OCI-LY7 (cell line): ENCODE results near the gene LRBA. TPM values are rescaled to one million over a fixed set of nuclear protein-coding genes. Genes with fewer than 3 reads are reported as not detected.

Experiments used
- BruUV-seq: library from RNA; stranded (reverse); fragments of 400-500 nt; replicated peaks from 2 replicates; lab custom pipeline; 2021; lab: Mats Ljungman, UMichigan
- CTCF ChIA-PET: fragments of 300-600 bp; sonication (Branson Sonifier 250); formaldehyde crosslinking; loops from one replicate; lab custom pipeline; 2022; ENCODE audit warnings: antibody characterized with exemption; ENCODE audit not compliant: unreplicated experiment; lab: Charles Lee
- POLR2A ChIA-PET: fragments of 300-600 bp; sonication (Branson Sonifier 250); formaldehyde crosslinking; loops from one replicate; lab custom pipeline; 2022; ENCODE audit warnings: antibody characterized with exemption; lab: Charles Lee
- DNase-seq: peaks from one replicate; pipeline ENCODE4 v3.0.0-alpha.2; 2015; ENCODE audit warnings: low spot score
- H2AFZ ChIP-seq: fragments of 200-600 bp; sonication (generic), shearing (Covaris generic); 2 replicates; pipeline ENCODE4 v1.6.1; 2014; ENCODE audit warnings: mild to moderate bottlenecking, antibody characterized with exemption, low read length, moderate library complexity
- H3K27ac ChIP-seq: fragments of 200-600 bp; sonication (generic); 2 replicates; pipeline ENCODE4 v1.5.1; 2014; ENCODE audit warnings: mixed run types, low read depth, mild to moderate bottlenecking, moderate library complexity, low read length, inconsistent platforms; ENCODE audit not compliant: poor library complexity, severe bottlenecking
- H3K36me3 ChIP-seq: fragments of 200-600 bp; sonication (generic); 2 replicates; pipeline ENCODE4 v1.6.1; 2014; ENCODE audit warnings: mild to moderate bottlenecking, antibody characterized with exemption, low read length, moderate library complexity, mixed read lengths; ENCODE audit not compliant: insufficient read depth
- H3K4me1 ChIP-seq: fragments of 200-600 bp; sonication (generic); 2 replicates; pipeline ENCODE4 v1.5.1; 2014; ENCODE audit warnings: mild to moderate bottlenecking, low read length; ENCODE audit not compliant: insufficient read depth, poor library complexity, severe bottlenecking
- H3K4me2 ChIP-seq: fragments of 200-600 bp; sonication (generic); 2 replicates; pipeline ENCODE4 v1.6.1; 2014; ENCODE audit warnings: mild to moderate bottlenecking, low read length
- H3K4me3 ChIP-seq: fragments of 200-600 bp; sonication (generic); 2 replicates; pipeline ENCODE4 v1.5.1; 2014; ENCODE audit warnings: mild to moderate bottlenecking, low read depth, low read length; ENCODE audit not compliant: poor library complexity, severe bottlenecking
- H3K79me2 ChIP-seq: fragments of 200-600 bp; sonication (generic); 2 replicates; pipeline ENCODE4 v1.6.1; 2016; ENCODE audit warnings: low read depth, mild to moderate bottlenecking, low read length, moderate library complexity, mixed read lengths; ENCODE audit not compliant: insufficient read depth
- H3K9me2 ChIP-seq: fragments of 200-600 bp; sonication (generic); 2 replicates; pipeline ENCODE4 v1.6.1; 2016; ENCODE audit warnings: mild to moderate bottlenecking, low read length, mixed read lengths; ENCODE audit not compliant: insufficient read depth
- H3K9me3 ChIP-seq: fragments of 200-600 bp; sonication (generic); 2 replicates; pipeline ENCODE4 v1.6.1; 2014; ENCODE audit warnings: mild to moderate bottlenecking, mixed run types, low read length, mixed read lengths
- H4K20me1 ChIP-seq: fragments of 200-600 bp; sonication (generic); 2 replicates; pipeline ENCODE4 v1.6.1; 2014; ENCODE audit warnings: mild to moderate bottlenecking, antibody characterized with exemption, low read length, moderate library complexity, mixed read lengths; ENCODE audit not compliant: insufficient read depth
- EZH2phosphoT487 ChIP-seq: fragments of 200-600 bp; sonication (generic); IDR thresholded peaks from 2 replicates; pipeline ENCODE4 v1.6.1; 2018; ENCODE audit warnings: low read depth, borderline replicate concordance, mild to moderate bottlenecking, mixed run types, antibody characterized with exemption, low read length, moderate library complexity, mixed read lengths
- intact Hi-C: fragments of 100-400 bp; cut with micrococcal nuclease; formaldehyde crosslinking; loops from one replicate; pipeline ENCODE4 v1.10.0; 2022; ENCODE audit not compliant: unreplicated experiment
- total RNA-seq, 2 experiments: library from RNA; depleted of rRNA in 1 of 2; stranded (reverse); fragments of >200 nt in 1 of 2; shearing (Covaris generic) in 1 of 2; gene quantifications; 2 replicates each; pipeline ENCODE4 v1.2.3, GENCODE V29; 2014 to 2022
- TF ChIP-seq, protein P1 (sequence below): fragments of 200-600 bp; sonication (generic); conservative IDR thresholded peaks from 2 replicates; pipeline ENCODE4 v1.5.1; 2014; ENCODE audit warnings: mild to moderate bottlenecking, antibody characterized with exemption, low read length, moderate library complexity, mixed read lengths

LRBA gene
- total RNA-seq, 2 experiments from 2014 or later: 60.4 to 66.7 TPM

DNA sequence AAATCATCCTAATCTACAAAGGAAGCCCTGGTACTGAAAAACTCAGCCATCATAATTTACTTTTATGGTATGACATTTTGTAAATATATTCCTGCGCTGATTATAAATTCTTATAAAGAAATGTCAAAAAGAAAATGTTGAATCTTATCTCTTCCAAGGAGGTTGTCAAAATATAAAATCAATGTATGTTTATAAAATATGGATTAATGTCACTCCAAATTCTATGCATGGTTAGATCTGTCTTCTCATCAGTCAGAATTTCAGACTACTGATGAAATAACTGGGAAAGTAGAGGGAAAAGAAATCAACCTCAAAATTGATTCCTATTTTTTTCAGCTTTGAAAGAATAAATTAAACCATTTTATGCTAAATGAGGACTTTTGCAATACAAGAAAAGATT is 553.1 kb downstream of the LRBA start:
- Histone ChIP-seq H3K27ac (no peak overlapping the region), H3K4me2 (no peak overlapping the region), H2AFZ (no peak overlapping the region), H3K4me3 (no peak overlapping the region), H3K36me3 (no peaks in the 10 kb centered on the region), H3K79me2 (no peaks in the 10 kb centered on the region), H3K4me1 (no peaks in the 10 kb centered on the region), H4K20me1 (no peaks in the 10 kb centered on the region), H3K9me3 (no peaks in the 10 kb centered on the region), H3K9me2 (no peaks in the 10 kb centered on the region)
- ChIA-PET CTCF (no interaction called here), POLR2A (interaction anchor here (0.6 to 0.7 kb wide), 2 partner anchors 7 to 23 kb away, joined by 3 read pairs; no protein-coding TSS in a partner anchor)
- no peak for DNase-seq
- TF ChIP-seq, protein P1, sequence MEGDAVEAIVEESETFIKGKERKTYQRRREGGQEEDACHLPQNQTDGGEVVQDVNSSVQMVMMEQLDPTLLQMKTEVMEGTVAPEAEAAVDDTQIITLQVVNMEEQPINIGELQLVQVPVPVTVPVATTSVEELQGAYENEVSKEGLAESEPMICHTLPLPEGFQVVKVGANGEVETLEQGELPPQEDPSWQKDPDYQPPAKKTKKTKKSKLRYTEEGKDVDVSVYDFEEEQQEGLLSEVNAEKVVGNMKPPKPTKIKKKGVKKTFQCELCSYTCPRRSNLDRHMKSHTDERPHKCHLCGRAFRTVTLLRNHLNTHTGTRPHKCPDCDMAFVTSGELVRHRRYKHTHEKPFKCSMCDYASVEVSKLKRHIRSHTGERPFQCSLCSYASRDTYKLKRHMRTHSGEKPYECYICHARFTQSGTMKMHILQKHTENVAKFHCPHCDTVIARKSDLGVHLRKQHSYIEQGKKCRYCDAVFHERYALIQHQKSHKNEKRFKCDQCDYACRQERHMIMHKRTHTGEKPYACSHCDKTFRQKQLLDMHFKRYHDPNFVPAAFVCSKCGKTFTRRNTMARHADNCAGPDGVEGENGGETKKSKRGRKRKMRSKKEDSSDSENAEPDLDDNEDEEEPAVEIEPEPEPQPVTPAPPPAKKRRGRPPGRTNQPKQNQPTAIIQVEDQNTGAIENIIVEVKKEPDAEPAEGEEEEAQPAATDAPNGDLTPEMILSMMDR: no peak
- TF ChIP-seq EZH2phosphoT487: no peak
- BruUV-seq: no TSS peak
- intact Hi-C loops: no loop called here

DNA sequence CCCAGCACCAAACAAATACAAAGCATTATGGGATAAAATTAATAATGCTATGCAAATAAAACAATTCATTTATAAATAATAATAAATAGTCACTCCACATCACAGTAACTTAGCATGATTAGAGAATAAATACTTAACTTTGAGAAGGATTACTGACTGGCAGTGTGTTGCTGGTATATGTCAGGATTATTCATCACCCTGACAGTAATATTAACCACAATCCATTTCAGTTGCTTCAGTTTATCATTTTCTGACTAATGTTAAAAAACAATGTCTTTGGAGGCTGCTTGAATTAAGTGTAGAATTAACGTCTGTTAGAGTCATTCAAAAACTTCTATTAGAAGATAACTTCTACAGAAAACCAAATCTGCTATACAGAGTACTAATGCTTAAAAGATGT is 557.3 kb downstream of the LRBA start:
- H3K9me2 ChIP-seq: no peaks in the 10 kb centered on the region
- H3K27ac ChIP-seq: no peak overlapping the region
- no peaks in the 10 kb centered on the region for H3K36me3 ChIP-seq
- H3K4me1 ChIP-seq: no peaks in the 10 kb centered on the region
- no peaks in the 10 kb centered on the region for H3K9me3 ChIP-seq
- TF ChIP-seq, protein P1: no peak
- no peak for TF ChIP-seq EZH2phosphoT487
- H4K20me1 ChIP-seq: no peaks in the 10 kb centered on the region
- H3K4me2 ChIP-seq: no peak overlapping the region
- intact Hi-C loops: no loop called here
- ChIA-PET CTCF (no interaction called here), POLR2A (no interaction called here)
- H2AFZ ChIP-seq: no peak overlapping the region
- H3K4me3 ChIP-seq: no peak overlapping the region
- DNase-seq: no peak
- no TSS peak for BruUV-seq
- no peaks in the 10 kb centered on the region for H3K79me2 ChIP-seq

DNA sequence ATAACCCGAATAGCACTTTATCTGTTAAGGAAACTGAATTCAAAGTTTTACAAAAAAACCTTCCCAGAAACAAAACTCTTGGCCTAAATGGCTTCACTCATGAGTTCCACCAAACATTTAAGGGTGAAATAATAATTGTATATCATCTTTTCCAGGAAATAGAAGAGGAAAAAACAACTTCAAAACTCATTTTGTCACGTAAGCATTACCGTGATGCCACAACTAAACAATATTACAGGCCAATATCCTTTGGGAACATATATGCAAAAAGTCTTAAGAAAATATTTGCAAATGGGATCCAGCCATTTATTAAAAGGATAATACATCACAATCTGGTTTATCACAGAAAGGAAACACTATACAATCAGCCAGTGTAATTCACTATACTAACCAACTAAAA is 563.2 kb downstream of the LRBA start:
- H3K79me2 ChIP-seq: no peaks in the 10 kb centered on the region
- CTCF ChIA-PET: no interaction called here
- intact Hi-C loops: no loop called here
- POLR2A ChIA-PET: no interaction called here
- no peaks in the 10 kb centered on the region for H3K36me3 ChIP-seq
- no peak overlapping the region for H3K27ac ChIP-seq
- H2AFZ ChIP-seq: no peak overlapping the region
- no peak overlapping the region for H3K4me2 ChIP-seq
- TF ChIP-seq EZH2phosphoT487: no peak
- TF ChIP-seq, protein P1: no peak
- no peaks in the 10 kb centered on the region for H3K9me3 ChIP-seq
- DNase-seq: no peak
- H3K4me1 ChIP-seq: no peaks in the 10 kb centered on the region
- H3K9me2 ChIP-seq: no peaks in the 10 kb centered on the region
- H3K4me3 ChIP-seq: no peak overlapping the region
- H4K20me1 ChIP-seq: no peaks in the 10 kb centered on the region
- BruUV-seq: no TSS peak
